ENCODE data around the gene DPM1.
A peak's percentile ranks its signal among the peaks of the same experiment; 100 is the strongest.

Gene DPM1

DNA sequence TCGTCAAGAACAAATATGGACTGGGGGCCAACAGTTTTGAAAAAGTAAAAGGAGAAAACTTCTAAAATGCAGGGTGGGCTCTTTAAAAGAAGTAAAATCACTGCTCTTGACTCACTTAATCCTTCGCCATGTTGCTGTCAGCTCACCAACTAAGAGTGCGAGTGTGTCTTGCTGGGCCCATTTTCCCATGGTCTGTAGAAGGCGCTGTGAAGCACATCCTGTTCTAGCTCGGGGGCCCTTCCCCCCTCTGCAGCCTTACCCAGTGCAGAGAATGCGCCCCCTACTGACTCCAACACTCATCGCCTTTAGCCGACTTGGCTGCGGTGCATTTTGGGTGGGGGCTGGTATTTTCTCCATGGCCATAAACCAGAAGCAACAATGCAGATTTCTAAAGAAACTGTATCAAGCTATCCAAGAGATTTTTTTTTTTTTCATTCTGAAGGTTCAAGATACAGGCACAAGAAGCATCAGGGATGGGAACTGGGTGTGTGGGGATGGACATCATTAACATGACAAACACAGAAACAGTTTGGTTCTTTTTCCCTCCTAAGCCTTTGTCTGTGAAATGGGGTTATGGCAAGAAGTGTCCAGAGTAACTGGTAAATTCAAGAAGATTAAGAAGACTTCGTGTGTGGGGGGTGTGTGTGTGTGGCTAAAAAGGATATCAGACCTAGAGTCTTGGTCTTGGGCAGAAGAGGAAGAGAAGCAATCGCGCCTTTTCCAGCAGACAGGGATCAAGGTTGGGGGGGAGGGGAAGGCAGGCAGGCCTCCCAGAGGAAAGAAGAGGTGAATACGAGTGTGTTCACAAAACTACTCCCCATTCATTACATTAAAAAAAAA, 28.8 kb downstream of the DPM1 start:
- peak; percentile 85 for DNase-seq

DNA sequence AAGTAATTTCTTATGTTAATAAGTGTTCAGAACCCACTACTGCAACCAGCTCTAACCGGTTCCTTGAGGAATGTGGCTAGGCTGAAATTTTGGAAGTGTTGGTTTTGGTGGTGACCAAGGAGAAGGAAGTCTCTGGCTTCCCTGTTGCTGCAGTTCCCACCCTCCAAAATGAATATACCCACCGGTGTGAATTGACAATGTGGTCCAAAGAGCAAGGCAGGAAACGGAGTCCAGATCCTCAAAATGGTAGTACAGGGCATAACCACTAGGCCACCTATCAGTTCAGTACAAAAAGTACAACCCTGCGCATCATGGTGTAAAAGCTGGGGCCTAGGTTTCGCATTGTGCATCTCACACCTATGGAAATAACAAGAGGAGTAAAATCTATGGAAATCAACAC, 29.9 kb downstream of the DPM1 start:
- no peak for DNase-seq

DNA sequence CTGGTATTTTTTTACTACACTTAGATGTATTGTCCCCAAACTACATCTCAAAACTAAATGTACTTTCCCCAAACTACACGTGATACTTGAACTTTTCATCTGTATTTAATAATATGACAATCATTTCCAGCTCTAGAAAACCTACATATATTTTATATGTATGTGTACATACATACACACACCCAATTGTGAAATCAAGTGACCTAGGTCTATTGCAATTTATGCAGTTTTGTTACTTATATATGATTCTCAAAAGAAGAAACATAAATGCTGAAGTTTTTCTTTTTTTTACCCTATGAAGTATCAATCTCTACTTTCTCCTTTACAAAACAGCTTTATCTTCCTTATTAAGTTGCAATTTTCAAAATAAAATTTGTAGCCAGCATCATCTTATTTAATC, 31.8 kb downstream of the DPM1 start:
- DNase-seq, result no peak

DNA sequence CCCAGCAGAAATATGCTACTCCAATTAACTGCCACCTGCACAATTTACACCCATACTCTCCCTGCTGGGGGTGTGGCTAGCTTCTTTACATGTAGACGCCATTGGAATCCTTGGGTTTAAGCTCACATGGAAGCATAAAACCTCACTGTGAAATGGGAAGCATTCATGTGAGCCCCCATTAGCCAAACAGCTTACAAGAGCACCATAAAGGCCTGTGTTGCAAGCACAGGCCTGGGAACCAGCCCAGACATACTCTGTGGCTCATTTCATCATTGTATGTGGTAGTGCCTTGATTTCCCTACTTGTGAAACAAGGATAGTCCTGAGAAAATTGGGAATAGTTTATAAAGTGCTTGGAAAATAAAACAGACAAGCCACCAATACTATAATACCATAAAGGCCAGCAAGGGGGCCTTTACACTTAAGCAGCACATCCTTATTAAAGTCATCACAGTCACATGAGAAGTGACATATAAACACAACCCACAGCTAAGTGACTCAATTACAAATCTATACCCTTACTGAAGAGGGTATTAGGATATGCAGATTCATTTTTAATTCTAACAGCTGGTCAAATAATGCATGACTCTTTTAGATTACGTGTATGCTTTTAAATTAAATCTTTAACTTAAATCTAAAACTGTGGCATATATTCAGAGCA, 33.9 kb downstream of the DPM1 start:
- DNase-seq, result no peak

DNA sequence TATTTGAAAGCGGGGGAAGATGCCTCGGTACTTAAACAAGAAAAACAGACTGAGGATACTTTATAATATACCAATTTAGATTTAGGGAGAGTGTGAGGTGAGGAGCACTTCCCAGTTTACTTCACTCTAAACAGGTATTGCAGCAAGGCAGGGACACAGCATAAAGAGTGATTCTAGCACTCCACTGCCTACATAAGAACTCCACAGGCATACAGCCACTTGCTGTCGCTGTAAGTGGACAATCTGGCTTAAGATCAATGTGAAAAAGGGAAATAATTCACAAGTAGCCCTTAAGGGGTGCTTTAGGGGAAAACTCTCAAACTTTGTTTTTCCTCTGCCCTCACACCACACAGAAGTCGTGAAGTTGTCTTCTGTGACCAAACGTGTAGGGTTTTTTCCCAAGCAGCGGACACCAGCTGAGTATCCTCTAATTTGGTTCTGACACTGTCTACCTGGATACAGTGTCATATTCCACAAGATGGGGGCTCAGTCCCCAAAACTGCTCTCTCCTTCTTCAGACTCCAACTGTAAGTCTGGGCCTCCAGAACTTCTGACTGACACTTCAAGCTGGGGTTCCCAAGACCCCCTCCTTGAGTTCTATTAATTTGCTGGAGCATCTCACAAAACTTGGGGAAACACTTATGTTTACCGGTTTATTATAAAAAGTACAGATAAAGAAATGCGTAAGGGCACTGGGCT, 36.4 kb downstream of the DPM1 start:
- no peak for DNase-seq

DNA sequence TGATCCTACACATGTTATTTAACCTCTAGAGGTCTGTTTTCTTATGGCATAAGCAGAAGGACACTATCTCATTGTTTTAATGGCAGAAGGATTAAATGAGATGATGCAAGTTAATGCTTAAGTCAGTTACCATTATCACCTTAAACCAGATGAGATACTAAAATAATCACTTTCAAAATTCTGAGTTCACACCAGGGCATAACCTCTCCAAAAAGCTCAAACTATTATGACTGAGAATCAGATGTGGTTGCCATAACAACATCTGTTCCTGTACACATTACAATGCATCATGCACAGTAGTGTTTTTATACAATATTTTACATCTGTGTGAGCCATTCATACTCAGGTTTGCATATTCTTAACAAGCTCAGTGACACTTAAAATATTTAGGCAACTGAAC, 37.3 kb downstream of the DPM1 start:
- no peak for DNase-seq

DNA sequence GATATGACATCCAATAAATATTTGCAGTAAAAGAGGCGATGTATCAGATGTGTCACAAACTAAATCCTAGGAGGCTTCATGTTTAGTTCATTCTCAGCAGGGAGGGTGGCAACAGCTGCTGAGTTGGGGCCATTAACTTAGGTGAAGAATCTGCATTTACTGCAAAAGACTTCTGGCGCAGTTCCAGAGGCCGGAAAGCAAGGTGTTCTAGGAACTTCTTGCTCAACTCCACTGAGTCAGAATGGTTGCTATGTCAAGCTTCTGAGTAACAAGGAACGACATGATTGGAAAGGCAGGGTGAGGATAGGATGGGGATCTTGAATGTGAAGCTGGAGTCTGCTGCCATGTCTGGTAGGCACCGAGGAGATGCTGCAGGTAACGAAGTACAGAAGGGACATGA, 38.8 kb downstream of the DPM1 start:
- DNase-seq, result no peak

DNA sequence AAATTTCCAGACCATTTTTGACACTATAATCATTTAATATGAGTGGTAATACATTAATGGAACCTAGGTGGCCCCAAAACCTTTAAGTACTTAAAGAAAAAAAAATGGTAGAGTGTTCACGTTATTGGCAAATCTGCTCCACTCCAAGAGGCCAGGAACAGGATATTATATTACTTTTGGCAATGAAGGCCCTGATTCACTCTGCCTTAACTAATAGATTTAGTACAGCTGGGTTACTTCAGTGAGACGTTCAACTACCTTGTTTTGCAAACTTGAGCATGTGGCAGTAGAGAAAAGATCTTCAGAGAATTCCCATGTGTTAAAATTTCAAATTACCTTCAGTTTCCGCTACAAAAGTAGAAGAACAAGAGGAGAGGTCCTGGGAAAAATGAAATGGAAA, 39.9 kb downstream of the DPM1 start:
- DNase-seq, result no peak

DNA sequence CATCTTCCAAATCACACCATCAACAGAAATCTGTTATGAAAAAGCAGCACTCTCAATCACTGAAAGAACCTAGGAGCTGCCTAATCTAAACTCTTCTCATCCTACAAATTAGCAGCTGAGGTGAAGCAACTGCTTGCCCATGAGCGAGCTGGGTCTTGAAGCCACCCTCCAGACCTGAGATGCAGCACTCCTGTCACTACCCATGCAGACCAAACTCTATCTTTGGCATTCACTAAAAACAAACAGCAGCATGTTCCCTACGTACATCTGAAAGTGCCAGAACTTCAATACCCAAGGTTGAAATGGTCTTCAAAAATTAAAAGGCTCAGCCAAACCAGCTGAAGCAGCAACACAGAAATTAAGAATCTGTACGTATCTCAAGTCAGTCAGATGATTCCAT, 41.4 kb downstream of the DPM1 start:
- no peak for DNase-seq

DNA sequence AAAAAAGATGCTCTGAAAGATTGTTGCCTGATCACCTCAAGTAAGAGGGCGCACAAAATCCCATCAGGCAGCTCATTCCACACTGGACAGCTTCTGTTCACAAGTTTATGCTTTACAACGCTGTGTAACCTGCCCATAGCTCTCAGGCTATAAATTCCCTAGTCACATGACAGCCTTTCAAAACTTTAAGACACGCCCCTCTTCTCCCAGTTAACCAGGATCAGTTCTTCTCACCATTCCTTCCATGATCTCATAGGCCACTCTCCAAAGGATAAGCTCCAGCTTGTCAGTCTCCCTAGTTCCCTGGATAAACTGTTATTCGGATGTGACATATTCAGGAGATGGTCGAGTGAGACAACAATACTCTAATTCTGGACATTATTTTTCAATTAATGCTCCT, 42.1 kb downstream of the DPM1 start:
- no peak for DNase-seq

DNA sequence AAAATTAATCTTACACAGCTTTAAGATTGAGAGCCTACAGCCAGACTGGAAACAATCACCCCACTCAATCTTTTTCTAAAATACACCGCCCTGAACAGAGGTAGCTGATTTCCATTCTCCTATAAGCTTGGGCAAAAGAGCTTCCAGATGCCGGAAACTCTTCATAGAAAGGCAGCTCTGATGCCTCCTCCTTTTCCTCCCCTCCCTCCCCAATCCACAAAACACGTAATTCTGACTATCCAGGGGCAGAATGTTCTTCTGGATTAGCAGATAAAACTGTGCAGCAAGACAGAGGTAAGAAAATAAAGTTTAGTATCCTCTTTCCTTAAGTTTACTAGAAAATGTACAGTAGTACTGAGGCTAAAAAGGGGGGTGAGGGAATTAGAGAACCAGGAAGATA, 42.9 kb downstream of the DPM1 start:
- no peak for DNase-seq

DNA sequence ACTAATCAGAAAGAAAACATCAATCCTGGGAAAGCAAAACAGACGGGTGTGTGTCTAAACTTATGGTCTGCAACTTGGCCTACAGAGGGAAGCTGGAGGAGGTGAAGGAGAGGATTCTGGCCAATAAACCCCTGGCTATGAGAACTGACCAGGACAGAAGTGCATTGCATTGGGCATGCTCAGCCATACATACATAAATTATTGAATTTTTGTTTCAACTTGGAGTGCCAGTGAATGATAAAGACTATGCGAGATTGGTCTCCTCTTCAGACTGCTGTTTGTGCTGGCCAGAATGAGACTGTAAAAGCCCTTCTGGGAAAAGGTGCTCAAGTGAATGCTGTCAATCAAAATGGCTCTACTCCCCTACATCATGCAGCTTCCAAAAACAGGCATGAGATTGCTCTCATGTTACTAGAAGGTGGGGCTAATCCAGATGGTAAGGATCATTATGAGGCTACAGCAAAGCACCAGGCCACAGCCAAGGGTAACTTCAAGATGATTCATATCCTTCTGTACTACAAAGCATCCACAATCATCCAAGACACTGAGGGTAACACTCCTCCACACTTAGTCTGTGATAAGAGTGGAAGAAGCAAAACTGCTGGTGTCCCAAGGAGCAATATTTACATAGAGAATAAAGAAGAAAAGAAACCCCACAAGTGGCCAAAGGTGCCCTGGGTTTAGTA, 44.5 kb downstream of the DPM1 start:
- DNase-seq, result no peak

DNA sequence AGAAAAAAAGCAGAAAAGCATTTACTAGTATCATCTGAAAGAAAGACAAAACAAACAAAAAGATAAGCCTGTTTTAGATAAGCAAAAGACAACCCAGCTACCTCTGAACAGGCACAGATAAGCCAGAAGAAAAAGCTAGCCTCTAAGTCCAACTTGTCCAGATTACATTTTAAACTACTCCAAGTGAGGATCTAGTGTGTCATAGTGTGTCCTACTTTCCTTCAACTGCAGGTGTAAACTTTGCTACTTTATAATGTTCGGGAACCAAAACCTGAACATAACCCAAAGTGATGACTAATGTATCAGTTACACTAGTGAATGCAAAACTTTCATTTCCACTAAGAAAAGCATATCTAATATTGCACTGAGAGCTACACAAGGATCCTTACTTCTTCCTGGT, 46.6 kb downstream of the DPM1 start:
- no peak for DNase-seq

DNA sequence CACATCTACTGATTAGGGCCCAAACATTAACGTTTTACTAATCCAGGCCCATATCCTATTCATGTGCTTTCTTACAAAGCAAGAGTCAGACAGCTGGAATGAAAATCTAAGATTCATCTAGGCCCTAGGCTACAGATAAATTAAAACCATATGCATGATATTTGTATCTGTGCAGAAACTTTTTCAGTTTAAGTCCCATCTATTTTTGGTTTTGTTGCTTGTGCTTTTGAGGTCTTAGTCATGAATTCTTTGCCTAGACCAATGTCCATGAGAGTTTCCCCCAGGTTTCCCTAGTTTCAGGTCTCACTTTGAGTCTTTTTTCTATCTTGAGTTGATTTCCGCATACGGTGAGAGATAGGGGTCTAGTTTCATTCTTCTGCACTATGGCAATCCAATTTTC, 47.3 kb downstream of the DPM1 start:
- DNase-seq, result no peak

DNA sequence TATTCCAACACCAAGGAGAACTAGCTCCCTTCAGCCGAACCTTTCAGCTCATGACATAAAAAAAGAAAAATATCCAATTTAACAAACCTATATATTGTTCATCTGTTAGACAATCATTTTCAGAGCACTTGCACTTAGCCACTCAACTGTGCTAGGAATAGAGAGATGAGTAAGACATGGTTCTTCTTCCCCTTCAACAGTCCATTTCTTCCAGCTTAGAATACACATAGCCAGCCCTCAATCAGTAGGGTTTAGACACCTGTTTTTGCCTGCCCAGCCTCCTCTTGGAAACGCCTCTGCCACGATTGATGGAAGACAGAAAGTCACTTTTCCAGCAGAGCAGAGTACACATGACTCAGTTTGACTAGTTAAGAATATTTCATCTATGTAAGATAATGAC, 48.9 kb downstream of the DPM1 start:
- DNase-seq, result no peak

DNA sequence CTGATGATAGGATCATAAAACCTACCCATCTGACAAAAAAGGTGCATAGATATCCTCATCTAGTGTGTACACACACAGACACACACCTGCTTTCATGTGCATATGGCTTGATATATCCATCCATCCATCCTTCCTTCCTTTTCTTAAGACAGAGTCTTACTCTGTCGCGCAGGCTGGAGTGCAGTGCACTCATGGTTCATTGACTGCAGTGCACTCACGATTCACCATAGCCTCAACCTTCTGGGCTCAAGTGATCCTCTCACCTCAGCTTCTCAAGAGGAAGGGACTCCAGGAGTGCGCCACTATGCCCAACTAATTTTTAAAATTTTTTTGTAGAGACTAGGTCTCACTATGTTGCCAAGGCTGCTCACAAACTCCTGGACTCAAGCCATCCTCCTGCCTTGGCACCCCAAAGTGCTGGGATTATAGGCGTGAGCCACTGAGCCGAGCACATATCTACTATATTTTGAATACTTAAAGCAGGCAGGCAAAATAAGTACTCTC, 54.2 kb downstream of the DPM1 start:
- no peak for DNase-seq

DNA sequence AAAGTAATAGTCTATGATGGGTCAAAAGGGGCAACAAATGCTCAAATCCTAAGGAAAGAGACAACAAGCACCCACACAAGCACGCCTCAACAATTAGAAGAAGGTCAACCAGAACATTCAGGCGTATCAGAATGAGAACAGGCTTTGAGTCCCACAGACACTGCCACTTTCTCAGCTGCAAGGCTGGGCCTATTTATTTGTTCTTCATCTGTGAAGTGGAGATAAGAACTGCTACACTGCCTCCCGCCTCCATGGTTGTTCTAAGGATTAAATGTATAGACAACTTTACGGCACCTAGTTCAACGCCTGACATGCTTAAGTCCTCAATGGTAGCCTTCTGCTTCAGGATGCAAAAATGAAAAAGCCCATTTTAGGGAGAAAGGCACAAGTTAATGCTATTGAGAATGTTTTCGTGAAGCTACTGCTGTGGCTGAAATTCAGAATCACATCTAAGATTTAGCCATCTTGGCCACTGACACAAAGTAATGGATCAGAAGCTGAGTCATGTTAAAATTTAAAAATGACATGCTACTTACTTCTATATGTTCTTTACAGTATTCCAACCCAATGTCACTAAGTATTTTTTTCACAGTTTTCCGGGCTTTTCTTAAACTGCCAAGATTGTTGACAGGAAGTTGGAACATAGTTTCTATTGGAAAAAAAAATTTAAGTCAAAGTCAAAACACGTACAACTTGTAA, 54.8 kb downstream of the DPM1 start:
- no peak for DNase-seq

DNA sequence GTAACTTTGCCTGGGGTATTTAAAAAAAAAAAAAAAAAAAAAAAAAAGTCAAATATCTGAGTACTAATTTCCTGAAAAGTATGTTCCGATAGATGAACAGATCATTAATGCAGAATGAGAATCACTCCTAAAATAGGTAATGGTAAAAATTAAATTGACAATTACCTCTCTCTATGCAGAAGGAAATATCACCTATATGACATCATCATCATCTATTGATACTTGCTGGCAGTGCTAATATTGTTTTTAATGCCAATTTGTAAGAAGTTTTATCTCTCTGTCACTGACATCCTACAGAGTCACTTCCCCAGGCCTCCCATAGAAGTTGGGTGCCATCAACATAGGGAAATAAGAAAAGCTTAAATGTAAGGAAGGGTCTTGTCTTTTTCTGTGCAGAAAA, 57.0 kb downstream of the DPM1 start:
- no peak for DNase-seq

DNA sequence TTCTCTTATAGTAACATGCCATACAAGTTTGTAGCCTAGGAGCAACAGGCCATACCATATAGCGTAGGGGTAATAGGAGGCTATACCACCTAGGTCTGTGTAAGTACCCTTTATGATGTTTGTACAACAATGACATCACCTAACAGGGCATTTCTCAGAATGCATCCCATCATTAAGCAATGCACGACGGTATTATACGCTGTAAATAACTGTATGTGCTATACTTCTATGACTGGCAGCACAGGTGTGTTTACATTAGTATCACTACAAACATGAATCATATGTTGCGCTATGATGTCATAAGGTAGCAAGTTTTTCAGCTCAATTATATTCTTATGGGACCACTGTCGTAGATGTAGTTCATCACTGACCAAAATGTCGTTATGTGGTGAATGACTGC, 58.1 kb downstream of the DPM1 start:
- DNase-seq, result no peak

DNA sequence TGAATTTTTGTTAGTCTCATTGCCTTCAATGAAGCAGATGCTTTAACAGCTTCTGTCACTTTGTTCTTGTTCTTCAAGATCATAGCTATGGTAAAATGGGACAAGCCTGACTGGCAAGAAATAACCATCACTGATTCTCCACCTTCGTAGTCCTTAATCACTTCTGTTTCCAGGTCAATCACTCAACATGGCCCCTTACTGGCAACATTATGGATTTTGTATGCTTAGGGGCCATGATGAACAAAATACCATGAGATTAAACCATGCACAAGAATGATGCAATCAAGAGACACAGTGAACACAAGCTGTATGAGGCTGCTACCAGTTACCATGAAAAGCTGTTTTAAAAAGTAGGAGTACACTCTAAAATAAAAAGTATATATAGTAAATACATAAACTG, 59.9 kb downstream of the DPM1 start:
- DNase-seq, result no peak

DNA sequence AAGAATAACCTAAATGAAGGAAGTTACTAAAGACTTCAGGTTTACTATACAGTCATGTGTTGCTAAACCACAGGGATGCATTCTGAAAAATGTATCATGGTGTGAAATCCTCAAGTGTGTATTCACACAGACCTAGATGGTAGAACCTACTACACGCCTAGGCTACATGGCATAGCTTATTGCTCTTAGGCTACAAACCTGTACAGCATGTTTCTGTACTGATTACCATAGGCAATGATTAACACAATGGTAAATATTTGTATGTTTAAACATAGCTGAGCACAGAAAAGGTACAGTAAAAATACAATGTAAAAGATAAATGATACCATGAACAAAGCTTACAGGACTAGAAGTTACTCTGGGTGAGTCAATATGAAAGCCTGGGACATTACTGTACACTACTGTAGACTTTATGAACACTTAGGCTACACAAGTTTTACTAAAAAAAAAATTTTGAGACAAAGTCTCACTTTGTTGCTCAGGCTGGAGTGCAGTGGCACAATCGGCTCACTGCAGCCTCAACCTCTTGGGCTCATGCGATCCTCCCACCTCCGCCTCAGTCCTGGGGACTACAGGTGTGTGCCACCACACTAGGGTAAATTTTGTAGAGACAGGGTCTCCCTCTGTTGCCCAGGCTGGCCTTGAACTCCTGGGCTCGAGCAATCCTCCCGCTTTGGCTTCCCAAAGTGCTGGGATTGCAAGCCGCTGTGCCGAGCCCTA, 63.1 kb downstream of the DPM1 start:
- DNase-seq, result no peak

DNA sequence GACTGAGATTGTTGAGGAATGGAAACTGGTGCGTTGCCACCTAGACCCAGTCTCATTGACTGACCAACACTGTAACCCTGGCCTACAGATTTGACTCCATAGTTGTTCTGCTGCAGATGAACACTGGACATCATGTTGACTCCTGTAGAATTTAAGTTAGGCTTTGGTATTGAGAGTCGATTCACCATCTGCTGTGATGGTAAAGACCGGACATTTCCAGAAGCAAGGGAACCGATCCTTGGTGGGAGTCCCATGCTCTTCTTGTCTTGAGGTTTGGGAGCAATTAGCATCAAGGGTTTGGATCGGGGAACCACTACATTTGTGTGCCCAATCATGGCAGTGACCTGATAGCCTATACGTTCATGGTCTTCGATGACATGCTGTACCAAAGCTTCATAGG, 64.7 kb downstream of the DPM1 start:
- no peak for DNase-seq

All from NCI-H1105 treated with DMSO at 0.1 percent for 48 hours (cell line).